HepG2 (cell line): ENCODE data around the gene MASP1. TPM values are rescaled to one million over a fixed set of nuclear protein-coding genes. Genes with fewer than 3 reads are reported as not detected.

Source experiments
- ATAC-seq: fragments of 200-7000 bp; cut with Tn5 transposase; 3 replicates; pipeline ENCODE4 v1.9.1; 2020; ENCODE audit warnings: mild to moderate bottlenecking, moderate library complexity
- BruUV-seq: library from RNA; stranded (reverse); fragments of 400-500 nt; replicated peaks from 2 replicates; lab custom pipeline; 2021; lab: Mats Ljungman, UMichigan
- CTCF ChIA-PET: fragments of 300-600 bp; formaldehyde crosslinking; extraction: SDS; loops from one replicate; lab custom pipeline; 2021; ENCODE audit warnings: low total read pairs, inconsistent platforms, low intra/inter-chr PET ratio; lab: Yijun Ruan, JAX
- POLR2A ChIA-PET: fragments of 350-600 bp; sonication (Branson Sonifier 250); formaldehyde crosslinking; loops from one replicate; lab custom pipeline; 2020; ENCODE audit warnings: antibody characterized with exemption, inconsistent platforms; lab: Yijun Ruan, JAX
- DNase-seq: peaks from one replicate; pipeline ENCODE4 v3.0.0-alpha.2; 2015; ENCODE audit warnings: low spot score
- FAIRE-seq: peaks from 3 replicates; lab custom pipeline; 2011; peaks lifted over from hg19 to GRCh38; lab: Jason Lieb, UNC
- H2AFZ ChIP-seq: one replicate; pipeline ENCODE4 v1.6.1; 2011; ENCODE audit warnings: low read length, inconsistent platforms
- H3K27ac ChIP-seq: fragments of 300-600 bp; 3 replicates; pipeline ENCODE4 v1.8.0; 2011; ENCODE audit warnings: mixed run types, mild to moderate bottlenecking, mixed read lengths, low read length, inconsistent platforms; ENCODE audit not compliant: insufficient read depth; ENCODE audit errors: extremely low read length
- H3K27me3 ChIP-seq, 2 experiments: fragments of 200-600 bp in 1 of 2; 2 replicates in 1 of 2; 3 replicates in 1 of 2; pipeline versions ENCODE4 v1.6.0 to v1.8.0; 2011; ENCODE audit warnings: low read length in 2 of 2, mild to moderate bottlenecking in 2 of 2, moderate library complexity in 2 of 2, inconsistent platforms in 1 of 2; ENCODE audit not compliant: insufficient read depth in 2 of 2, control insufficient read depth in 1 of 2
- H3K36me3 ChIP-seq, 2 experiments: fragments of 200-600 bp in 1 of 2; replicated peaks in 1 of 2; 2 replicates in 1 of 2; 3 replicates in 1 of 2; pipeline versions ENCODE4 v1.5.1 to v1.8.0; 2011; ENCODE audit warnings: low read length in 2 of 2, inconsistent platforms in 1 of 2; ENCODE audit not compliant: insufficient read depth in 2 of 2, control insufficient read depth in 1 of 2
- H3K4me1 ChIP-seq: 2 replicates; pipeline ENCODE4 v1.5.1; 2012; ENCODE audit warnings: low read length, inconsistent platforms; ENCODE audit not compliant: insufficient read depth
- H3K4me2 ChIP-seq: 2 replicates; pipeline ENCODE4 v1.6.0; 2011; ENCODE audit warnings: low read depth, low read length, inconsistent platforms
- H3K4me3 ChIP-seq, 3 experiments: fragments of 200-600 bp in 1 of 3; sonication (generic), shearing (Covaris generic) in 1 of 3; replicated peaks in 1 of 3; 2 replicates each; pipeline ENCODE4 v1.5.1; 2011 to 2016; ENCODE audit warnings: low read length in 3 of 3, inconsistent platforms in 2 of 3, low read depth in 2 of 3, mild to moderate bottlenecking in 2 of 3, control low read depth in 1 of 3, mixed read lengths in 1 of 3; ENCODE audit not compliant: insufficient read depth in 1 of 3
- H3K79me2 ChIP-seq: one replicate; pipeline ENCODE4 v1.6.1; 2011; ENCODE audit warnings: low read length, inconsistent platforms; ENCODE audit not compliant: insufficient read depth
- H3K9ac ChIP-seq: 2 replicates; pipeline ENCODE4 v1.6.0; 2011; ENCODE audit warnings: mild to moderate bottlenecking, low read depth, low read length, inconsistent platforms; ENCODE audit not compliant: insufficient read depth
- H3K9me3 ChIP-seq: 2 replicates; pipeline ENCODE4 v1.5.1; 2012; ENCODE audit warnings: mild to moderate bottlenecking, low read length
- H4K20me1 ChIP-seq: 2 replicates; pipeline ENCODE4 v1.6.0; 2011; ENCODE audit warnings: inconsistent platforms, mild to moderate bottlenecking, low read length, moderate library complexity; ENCODE audit not compliant: insufficient read depth
- CEBPB ChIP-seq: IDR thresholded peaks from 2 replicates; pipeline ENCODE4 v1.6.1; 2011; ENCODE audit warnings: low read depth, low read length, improper control_type of control experiment, borderline replicate concordance
- RAD21 ChIP-seq: fragments of 450-650 bp; formaldehyde crosslinking; IDR thresholded peaks from 2 replicates; pipeline ENCODE4 v1.5.0; 2020; ENCODE audit warnings: mild to moderate bottlenecking
- SMC3 ChIP-seq: IDR thresholded peaks from 2 replicates; pipeline ENCODE4 v1.6.1; 2011; ENCODE audit warnings: low read length, improper control_type of control experiment
- STAG1 ChIP-seq: sonication (generic); formaldehyde crosslinking; IDR thresholded peaks from 2 replicates; pipeline ENCODE4 v1.4.0; 2020; ENCODE audit warnings: missing genetic modification reagents
- ZNF253 ChIP-seq: sonication (generic); formaldehyde crosslinking; IDR thresholded peaks from 2 replicates; pipeline ENCODE4 v1.8.0; 2022; ENCODE audit warnings: mild to moderate bottlenecking, missing genetic modification reagents, borderline replicate concordance
- WGBS: methylation state at CpG from one replicate; pipeline ENCODE4 v1.1.6; 2017; ENCODE audit warnings: low lambda C conversion rate; 5-methylcytosine and 5-hydroxymethylcytosine counted together
- in situ Hi-C: cut with HindIII; loops from 2 replicates; pipeline ENCODE4 v1.10.0; 2017; ENCODE audit warnings: low pct_unique_long_range_greater_than_20kb; ENCODE audit not compliant: extremely low pct_ligation_motif_present
- intact Hi-C: fragments of 100-400 bp; cut with micrococcal nuclease; formaldehyde crosslinking; loops from one replicate; pipeline ENCODE4 v1.10.0; 2022; ENCODE audit not compliant: unreplicated experiment
- polyA plus RNA-seq, 8 experiments: library from polyadenylated mRNA; depleted of rRNA in 3 of 8; stranded (reverse) in 7 of 8; unstranded in 1 of 8; fragments of >200 nt; fragmentation: Illumina TruSeq in 4 of 8; extraction: Trizol in 4 of 8; gene quantifications; 2 replicates each; pipeline versions ENCODE4 v1.2.1 to v1.2.3, GENCODE V29; 2011 to 2016; ENCODE audit warnings: low read depth in 4 of 8, missing spikeins in 1 of 8, mixed read lengths in 1 of 8; ENCODE audit not compliant: insufficient read depth in 1 of 8
- total RNA-seq, 5 experiments: library from RNA; depleted of rRNA; stranded (reverse); fragments of >200 nt; fragmentation: Illumina TruSeq; extraction: Trizol; gene quantifications; 2 replicates each; pipeline ENCODE4 v1.2.3, GENCODE V29; 2016; ENCODE audit warnings: low read depth in 1 of 5
- TF ChIP-seq, protein P1 (sequence below): sonication (generic); formaldehyde crosslinking; IDR thresholded peaks from 2 replicates; pipeline ENCODE4 v1.5.0; 2020; ENCODE audit warnings: mild to moderate bottlenecking, missing genetic modification reagents, moderate library complexity

MASP1 gene
- total and polyA plus RNA-seq, 2 of the 13 experiments (the other 11 are each of a cell fraction or from before 2014, with no cell fraction given), result 10.8 to 56.0 TPM

DNA sequence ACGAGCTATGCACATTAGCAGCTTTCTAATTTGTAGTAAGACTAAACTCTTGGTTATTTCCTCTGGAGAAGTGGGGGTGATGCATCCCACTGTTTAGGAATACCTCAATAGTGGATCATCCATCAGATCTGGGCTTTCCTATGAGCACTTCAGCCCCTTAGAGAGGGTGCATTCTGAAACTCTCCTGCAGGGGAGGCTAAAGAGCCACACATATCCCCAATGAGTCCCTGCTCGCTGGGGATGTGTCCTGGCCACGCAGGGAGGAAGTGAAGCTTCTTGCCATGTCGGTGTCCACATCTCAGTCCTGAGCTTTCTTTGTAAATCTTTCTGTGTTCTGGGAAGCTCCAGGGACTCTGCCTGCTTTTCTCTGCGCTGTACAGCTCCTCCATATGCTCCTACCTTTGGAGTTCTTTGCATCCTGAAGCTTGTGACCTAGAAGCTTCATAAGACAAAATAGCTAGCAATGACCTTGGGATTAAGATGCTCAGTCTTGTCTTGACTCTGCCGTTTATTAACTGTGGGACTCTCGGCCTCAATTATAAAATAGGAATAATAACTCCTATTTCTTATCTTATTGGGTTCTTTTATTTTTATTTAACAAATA lies 28.3 kb upstream of the MASP1 start:
- Histone ChIP-seq H3K4me2 (no peak overlapping the region), H3K9me3 (no peaks in the 10 kb centered on the region), H3K27me3 (0 out of 5 replicates have a peak, but pooled peaks cover 0 to 5% of the 10 kb centered on the region in 2 experiments), H3K36me3 (no peaks in the 10 kb centered on the region), H4K20me1 (no peaks in the 10 kb centered on the region), H3K27ac (no peak overlapping the region), H3K4me1 (no peaks in the 10 kb centered on the region), H3K9ac (no peak overlapping the region), H2AFZ (no peak overlapping the region), H3K4me3 (no peak overlapping the region), H3K79me2 (no peaks in the 10 kb centered on the region)
- WGBS, result 7% methylated on average over 7 of the region's 7 CpGs
- no TSS peak for BruUV-seq
- TF ChIP-seq ZNF253 (CRISPR knock-in tag), result no peak
- peak; percentile 54 for TF ChIP-seq RAD21 (CRISPR knock-in tag)
- TF ChIP-seq SMC3, result peak; percentile 85
- TF ChIP-seq STAG1, result peak; percentile 73
- no peak for TF ChIP-seq CEBPB
- TF ChIP-seq, protein P1, sequence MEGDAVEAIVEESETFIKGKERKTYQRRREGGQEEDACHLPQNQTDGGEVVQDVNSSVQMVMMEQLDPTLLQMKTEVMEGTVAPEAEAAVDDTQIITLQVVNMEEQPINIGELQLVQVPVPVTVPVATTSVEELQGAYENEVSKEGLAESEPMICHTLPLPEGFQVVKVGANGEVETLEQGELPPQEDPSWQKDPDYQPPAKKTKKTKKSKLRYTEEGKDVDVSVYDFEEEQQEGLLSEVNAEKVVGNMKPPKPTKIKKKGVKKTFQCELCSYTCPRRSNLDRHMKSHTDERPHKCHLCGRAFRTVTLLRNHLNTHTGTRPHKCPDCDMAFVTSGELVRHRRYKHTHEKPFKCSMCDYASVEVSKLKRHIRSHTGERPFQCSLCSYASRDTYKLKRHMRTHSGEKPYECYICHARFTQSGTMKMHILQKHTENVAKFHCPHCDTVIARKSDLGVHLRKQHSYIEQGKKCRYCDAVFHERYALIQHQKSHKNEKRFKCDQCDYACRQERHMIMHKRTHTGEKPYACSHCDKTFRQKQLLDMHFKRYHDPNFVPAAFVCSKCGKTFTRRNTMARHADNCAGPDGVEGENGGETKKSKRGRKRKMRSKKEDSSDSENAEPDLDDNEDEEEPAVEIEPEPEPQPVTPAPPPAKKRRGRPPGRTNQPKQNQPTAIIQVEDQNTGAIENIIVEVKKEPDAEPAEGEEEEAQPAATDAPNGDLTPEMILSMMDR, result peak; percentile 70
- DNase-seq, result peak; percentile 35
- intact Hi-C loops, result loop anchor here (1.0 to 2.0 kb wide), 5 partner anchors 100 to 1913 kb away; no protein-coding TSS in a partner anchor
- no peak for FAIRE-seq
- ChIA-PET POLR2A (no interaction called here), CTCF (interaction anchor here (2.3 to 4.0 kb wide), 3 partner anchors 99 to 394 kb away, joined by 15 to 71 read pairs (median 21); no protein-coding TSS in a partner anchor)
- ATAC-seq, result peak; percentile 94
- in situ Hi-C loops, result loop anchor here (5.0 to 10.0 kb wide), 2 partner anchors 358 to 395 kb away; no protein-coding TSS in a partner anchor
